Kidney (tissue), 14 donors: ENCODE data around the gene XRCC4. TPM values are rescaled to one million over a fixed set of nuclear protein-coding genes. Genes with fewer than 3 reads are reported as not detected.

Source experiments
- DNase-seq, 5 donors: peaks; one replicate each; pipeline ENCODE4 v3.0.0-alpha.2; 2013 to 2020
- FAIRE-seq: peaks from 2 replicates; lab custom pipeline; 2012; peaks lifted over from hg19 to GRCh38; lab: Jason Lieb, UNC
- H3K27ac ChIP-seq, 2 donors: one replicate each; pipeline ENCODE4 v1.7.0; 2013; ENCODE audit warnings: low read depth in 2 of 2, low read length in 2 of 2, inconsistent platforms in 1 of 2
- H3K27me3 ChIP-seq: one replicate; pipeline ENCODE4 v1.7.1; 2013; ENCODE audit warnings: low read length, inconsistent platforms; ENCODE audit not compliant: control insufficient read depth, insufficient read depth
- H3K36me3 ChIP-seq, 3 donors: one replicate each; pipeline versions ENCODE4 v1.7.0 to v1.7.1; 2013; ENCODE audit warnings: low read length in 3 of 3, control low read depth in 1 of 3, inconsistent platforms in 1 of 3; ENCODE audit not compliant: insufficient read depth in 3 of 3, control insufficient read depth in 2 of 3
- H3K4me1 ChIP-seq, 3 donors: one replicate each; pipeline versions ENCODE4 v1.7.0 to v1.7.1; 2013; ENCODE audit warnings: low read length in 3 of 3, inconsistent platforms in 1 of 3, low read depth in 1 of 3; ENCODE audit not compliant: control insufficient read depth in 2 of 3, insufficient read depth in 2 of 3
- H3K4me3 ChIP-seq, 3 donors: one replicate each; pipeline versions ENCODE4 v1.7.0 to v1.8.1; 2013; ENCODE audit warnings: low read length in 3 of 3, control low read depth in 1 of 3, inconsistent platforms in 1 of 3
- H3K9ac ChIP-seq, 3 donors: one replicate each; pipeline versions ENCODE4 v1.7.0 to v1.7.1; 2013; ENCODE audit warnings: low read length in 3 of 3, control low read depth in 1 of 3, inconsistent platforms in 1 of 3
- H3K9me3 ChIP-seq, 3 donors: one replicate each; pipeline versions ENCODE4 v1.7.0 to v1.7.1; 2013; ENCODE audit warnings: low read length in 3 of 3, control low read depth in 1 of 3, inconsistent platforms in 1 of 3; ENCODE audit not compliant: control insufficient read depth in 2 of 3, insufficient read depth in 1 of 3
- intact Hi-C: fragments of 100-400 bp; cut with DNase I; formaldehyde crosslinking; loops from one replicate; pipeline ENCODE4 v1.11.1; 2022
- polyA plus RNA-seq: library from polyadenylated mRNA; stranded (reverse); fragments of 350-450 nt; fragmentation: Illumina TruSeq; extraction: RNeasy Lipid Tissue Mini Kit (QIAGEN cat#74804); gene quantifications from one replicate; pipeline ENCODE4 v1.2.3, GENCODE V29; 2014; ENCODE audit warnings: low read depth, low replicate concordance; ENCODE audit not compliant: insufficient read depth
- total RNA-seq: library from RNA; stranded (reverse); fragmentation: NEBNext Ultra II Directional; extraction: Animal tissue kit (Norgen Biotek cat#: 25700); gene quantifications from one replicate; pipeline ENCODE4 v1.2.1, GENCODE V29; 2021
- TF ChIP-seq, protein P1 (sequence below): IDR thresholded peaks from 3 replicates; pipeline ENCODE4 v1.5.1; 2012; ENCODE audit warnings: mild to moderate bottlenecking, moderate library complexity, borderline replicate concordance; ENCODE audit not compliant: insufficient read depth; ENCODE audit errors: extremely low read depth
- donor health status: control.
- donor health status: control.
- donor health status: control.
- donor health status: control.
- donor health status: control.
- donor health status: DM: yes; HTN: yes; CAD: no.
- donor health status: Normal renal cell carcinoma (clear cell type).

XRCC4 gene
- total and polyA plus RNA-seq, 2 donors from 2014 or later, result 8.5 to 9.4 TPM

GRCh38 chr5:83306572-83307241, 229.4 kb downstream of the XRCC4 start:
- Histone ChIP-seq H3K27me3 (no peaks in the 10 kb centered on the region), H3K36me3 (no peaks in the 10 kb centered on the region), H3K9me3 (no peaks in the 10 kb centered on the region), H3K4me1 (no peaks in the 10 kb centered on the region), H3K9ac (no peak overlapping the region), H3K27ac (no peak overlapping the region), H3K4me3 (no peak overlapping the region)
- peak in 1 of 5 donors; percentile 3 for DNase-seq
- intact Hi-C loops, result no loop called here
- no peak for FAIRE-seq
- TF ChIP-seq, protein P1, sequence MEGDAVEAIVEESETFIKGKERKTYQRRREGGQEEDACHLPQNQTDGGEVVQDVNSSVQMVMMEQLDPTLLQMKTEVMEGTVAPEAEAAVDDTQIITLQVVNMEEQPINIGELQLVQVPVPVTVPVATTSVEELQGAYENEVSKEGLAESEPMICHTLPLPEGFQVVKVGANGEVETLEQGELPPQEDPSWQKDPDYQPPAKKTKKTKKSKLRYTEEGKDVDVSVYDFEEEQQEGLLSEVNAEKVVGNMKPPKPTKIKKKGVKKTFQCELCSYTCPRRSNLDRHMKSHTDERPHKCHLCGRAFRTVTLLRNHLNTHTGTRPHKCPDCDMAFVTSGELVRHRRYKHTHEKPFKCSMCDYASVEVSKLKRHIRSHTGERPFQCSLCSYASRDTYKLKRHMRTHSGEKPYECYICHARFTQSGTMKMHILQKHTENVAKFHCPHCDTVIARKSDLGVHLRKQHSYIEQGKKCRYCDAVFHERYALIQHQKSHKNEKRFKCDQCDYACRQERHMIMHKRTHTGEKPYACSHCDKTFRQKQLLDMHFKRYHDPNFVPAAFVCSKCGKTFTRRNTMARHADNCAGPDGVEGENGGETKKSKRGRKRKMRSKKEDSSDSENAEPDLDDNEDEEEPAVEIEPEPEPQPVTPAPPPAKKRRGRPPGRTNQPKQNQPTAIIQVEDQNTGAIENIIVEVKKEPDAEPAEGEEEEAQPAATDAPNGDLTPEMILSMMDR, result no peak

DNA sequence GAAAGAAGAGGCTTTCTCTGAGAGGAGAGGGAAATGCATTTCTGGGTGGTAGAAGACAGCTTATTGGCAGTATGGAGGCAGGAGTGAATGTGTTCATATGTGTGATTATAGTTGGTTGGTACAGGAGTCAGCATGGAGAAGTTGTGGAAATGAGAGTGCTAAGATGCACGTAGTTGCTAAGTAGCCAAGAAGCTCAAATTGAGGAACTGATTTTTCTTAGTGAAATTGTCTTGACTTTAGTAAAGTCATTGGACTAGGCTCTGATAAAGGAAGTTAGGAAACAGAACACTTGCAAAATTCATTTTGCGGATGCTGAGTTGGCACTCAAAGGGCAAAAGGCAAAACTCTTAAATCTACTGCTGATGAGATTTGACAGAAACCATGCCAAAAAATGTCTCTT, 235.3 kb downstream of the XRCC4 start:
- H3K36me3 ChIP-seq, result no peaks in the 10 kb centered on the region
- no peak for FAIRE-seq
- TF ChIP-seq, protein P1, result no peak
- no peak overlapping the region for H3K9ac ChIP-seq
- intact Hi-C loops, result no loop called here
- DNase-seq, result no peak
- H3K27ac ChIP-seq, result no peak overlapping the region
- H3K9me3 ChIP-seq, result peaks cover 0 to 10% (median 2%) of the 10 kb centered on the region in 3 donors
- no peaks in the 10 kb centered on the region for H3K27me3 ChIP-seq
- no peaks in the 10 kb centered on the region for H3K4me1 ChIP-seq
- H3K4me3 ChIP-seq, result no peak overlapping the region

DNA sequence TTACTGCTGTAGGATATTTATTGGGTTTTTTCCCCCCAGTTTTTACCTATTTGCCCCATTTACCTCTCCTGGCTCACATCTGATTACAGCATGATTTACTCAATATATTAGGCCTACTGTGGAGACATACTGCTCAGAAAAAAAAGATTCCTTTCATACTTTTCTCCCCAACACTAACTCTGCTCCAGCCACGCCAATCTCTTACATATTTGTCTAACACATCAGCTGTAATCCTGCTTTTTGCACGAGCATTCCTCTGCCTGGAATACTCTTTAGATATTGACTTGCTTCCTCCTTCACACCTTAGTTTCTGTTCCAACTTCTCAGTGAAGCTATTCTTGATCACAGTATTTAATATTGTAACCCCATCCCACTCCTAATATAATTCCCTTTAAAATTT, 236.1 kb downstream of the XRCC4 start:
- H3K9ac ChIP-seq, result no peak overlapping the region
- no peaks in the 10 kb centered on the region for H3K27me3 ChIP-seq
- FAIRE-seq (no peak), DNase-seq (no peak)
- intact Hi-C loops, result no loop called here
- TF ChIP-seq, protein P1, result no peak
- H3K36me3 ChIP-seq, result no peaks in the 10 kb centered on the region
- H3K4me3 ChIP-seq, result no peak overlapping the region
- peaks cover 0 to 10% (median 2%) of the 10 kb centered on the region in 3 donors for H3K9me3 ChIP-seq
- H3K4me1 ChIP-seq, result no peaks in the 10 kb centered on the region
- no peak overlapping the region for H3K27ac ChIP-seq
